Activated gamma-delta T cell treated with anti-CD3 and anti-CD28 coated beads, Interleukin-2, amount 50 U/mL, for 16 hours (primary cell): ENCODE results near the gene TANGO2.
A peak's percentile ranks its signal among the peaks of the same experiment; 100 is the strongest.

ENCODE experiments used
- DNase-seq: peaks from one replicate; pipeline ENCODE4 v3.0.0-alpha.2; 2020; ENCODE audit warnings: low read depth

Gene TANGO2

DNA sequence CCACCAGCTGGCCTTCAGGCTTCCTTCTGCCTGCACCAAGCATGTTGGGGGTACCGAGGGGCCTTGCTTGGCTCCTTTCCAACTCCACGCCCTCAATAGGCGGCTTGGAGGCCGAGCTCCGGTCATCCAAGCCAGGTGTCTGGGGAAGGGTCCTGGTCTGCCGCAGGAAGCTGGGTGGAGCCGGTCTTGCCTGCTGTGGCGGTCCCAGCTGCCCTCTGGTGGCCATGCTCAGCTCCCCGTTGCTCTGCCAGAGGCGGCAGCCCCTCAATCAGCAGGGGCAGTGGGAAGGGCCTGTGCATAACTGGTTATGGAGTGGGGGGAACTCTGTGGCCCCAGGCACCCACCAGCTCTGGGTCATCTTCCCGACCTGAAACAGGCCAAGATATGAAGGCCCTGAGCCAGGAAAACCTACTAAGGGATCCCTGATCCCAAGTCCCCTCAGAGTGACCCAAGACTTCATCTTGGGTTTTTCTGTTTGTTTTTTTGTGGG, 7.5 kb upstream of the TANGO2 start:
- peak; percentile 20 for DNase-seq

DNA sequence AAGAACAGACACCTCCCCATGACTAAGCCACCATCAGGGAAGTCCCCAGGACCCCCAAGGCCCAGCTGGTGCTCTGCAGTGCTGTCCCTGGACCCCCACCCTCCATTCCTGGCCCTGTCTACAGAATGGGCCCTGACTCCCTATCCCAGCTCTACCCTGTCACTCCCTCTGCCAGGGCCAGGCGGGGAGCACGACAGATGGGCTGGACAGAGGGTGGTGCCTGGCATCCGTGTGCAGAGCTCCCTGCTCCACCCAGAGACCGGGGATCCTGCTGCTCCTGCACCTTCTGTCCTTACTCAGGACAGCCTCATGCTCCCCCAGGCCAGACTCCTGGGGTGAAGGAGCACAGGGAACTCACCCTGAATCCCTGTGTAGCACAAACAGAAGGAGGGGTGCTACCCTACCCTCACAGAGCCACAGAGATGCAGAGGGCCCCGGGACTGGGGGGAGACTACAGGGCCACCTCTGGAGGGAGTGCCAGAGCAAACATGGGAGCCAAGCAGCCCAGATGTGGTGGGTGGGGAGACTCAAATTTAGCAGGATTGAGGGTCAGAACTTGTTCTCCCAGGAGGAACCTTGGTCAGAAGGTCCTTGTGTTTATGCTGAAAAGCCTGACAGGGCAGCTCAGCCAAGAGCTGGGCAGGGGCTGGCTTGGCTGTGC, 6.3 kb upstream of the TANGO2 start:
- no peak for DNase-seq

DNA sequence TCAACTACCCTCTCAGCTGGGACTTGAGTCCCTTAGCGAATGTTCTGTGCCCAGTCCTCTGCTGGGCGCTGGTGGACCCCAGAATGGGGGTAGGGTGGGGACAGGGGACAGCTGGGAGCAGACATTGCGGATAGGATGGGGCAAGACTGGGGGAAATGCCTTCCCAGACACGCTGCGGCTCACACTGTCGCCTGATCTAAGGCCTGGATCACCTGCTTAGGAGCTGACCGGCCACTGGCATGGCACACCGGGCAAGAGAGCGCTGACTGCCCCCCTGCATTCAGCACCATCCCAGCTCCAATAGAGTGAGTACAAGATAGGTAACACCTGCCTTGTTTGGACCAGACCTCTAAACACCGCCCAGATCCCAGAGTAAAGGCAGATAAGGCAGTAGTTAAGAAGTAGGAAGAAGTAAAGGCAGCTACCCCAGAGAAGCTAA, 5.7 kb upstream of the TANGO2 start:
- no peak for DNase-seq

DNA sequence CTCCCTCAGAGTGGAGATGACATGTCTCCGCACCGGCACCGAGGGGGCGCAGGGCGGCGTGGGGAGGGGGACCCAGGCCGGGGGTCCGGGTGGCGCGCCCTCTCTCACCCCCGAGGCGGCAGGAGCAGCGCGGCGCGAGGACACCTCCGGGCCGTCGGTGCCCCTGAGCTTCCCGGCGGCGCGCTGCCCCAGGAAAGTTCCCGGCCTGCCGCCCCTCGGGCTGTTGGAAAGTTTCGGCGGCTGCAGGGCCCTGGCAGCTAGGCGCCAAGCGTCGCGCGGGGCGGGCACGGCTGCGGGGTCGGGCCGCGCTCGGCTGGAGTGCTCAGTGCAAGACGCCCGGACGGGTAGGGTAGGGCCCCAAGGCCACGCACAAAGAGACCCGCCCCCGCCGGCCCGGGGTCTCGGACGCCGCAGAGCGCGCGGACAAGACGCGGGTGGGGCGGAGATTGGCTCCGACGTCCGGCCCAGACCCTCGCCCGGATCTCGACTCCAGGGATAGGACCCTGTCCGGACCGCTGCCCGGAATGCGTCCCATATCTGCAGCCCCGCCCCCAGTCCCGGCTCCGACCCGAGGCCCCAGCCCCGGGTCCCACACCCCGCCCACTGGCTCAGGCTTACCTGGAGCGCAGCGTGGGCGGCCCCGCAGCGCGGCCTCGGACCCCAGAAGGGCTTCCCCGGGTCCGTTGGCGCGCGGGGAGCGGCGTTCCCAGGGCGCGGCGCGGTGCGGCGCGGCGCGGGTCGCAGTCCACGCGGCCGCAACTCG, 4.8 kb upstream of the TANGO2 start:
- DNase-seq: no peak

DNA sequence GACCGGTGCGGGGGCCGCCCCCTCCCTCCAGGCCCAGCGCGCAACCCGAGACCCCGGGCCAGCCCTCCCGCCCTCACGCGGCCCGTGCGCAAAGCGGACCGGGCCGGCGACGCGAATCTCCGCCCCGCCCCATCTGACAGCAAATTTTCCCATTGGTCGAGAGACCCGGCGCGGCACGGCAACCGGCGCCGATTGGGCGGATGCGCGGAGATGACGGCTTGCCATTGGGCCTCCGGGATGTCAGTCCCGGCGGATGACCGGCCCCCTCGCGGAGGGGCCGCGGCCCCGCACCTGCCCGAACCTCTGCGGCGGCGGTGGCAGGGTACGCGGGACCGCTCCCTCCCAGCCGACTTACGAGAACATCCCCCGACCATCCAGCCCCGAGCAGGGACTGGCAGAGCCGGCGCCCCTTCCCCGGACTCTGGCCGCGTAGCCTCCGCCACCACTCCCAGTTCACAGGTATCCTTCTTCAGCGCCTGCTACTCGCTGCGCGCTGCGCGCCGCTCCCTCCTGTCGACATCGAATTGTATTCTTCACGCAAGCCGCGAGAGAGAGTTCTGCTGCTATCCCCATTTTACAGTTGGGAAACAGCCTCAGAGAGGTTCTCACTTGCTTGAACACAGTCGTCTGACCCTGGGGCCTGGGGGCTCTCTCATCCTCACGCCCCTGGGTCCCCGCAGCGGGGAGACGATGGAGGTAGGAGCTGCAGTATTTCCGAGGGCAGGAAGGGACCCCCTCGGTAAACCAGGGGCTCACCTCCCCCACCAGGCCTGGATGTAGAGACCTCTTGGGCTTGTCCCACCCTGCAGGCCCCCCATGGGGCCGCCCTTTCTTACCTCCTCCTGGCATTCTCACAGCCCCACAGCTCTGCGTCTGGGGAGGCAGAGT, 3.9 kb upstream of the TANGO2 start, which contains the start of gene ARVCF:
ARVCF (minus strand) TSS at position 90 of the 888 bp plus-strand sequence. CDS start 26,029 bp downstream, outside the sequence.
- DNase-seq: peak; percentile 86

DNA sequence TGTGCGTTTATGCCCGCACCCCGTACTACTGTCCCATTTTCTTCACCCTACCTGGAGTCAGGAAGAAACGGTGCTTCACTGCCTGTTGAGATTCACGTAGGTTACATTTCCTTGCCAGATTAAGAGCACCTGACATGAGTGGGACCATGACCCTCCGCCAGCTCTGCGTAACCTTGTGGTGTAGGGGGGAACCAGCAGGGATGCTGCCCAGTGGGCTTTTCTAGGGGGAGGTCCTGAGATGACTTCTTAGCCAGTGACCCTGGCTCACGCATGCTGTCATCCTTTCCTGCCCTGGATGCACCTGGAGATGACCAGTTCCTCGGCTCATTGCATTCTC, 3.3 kb upstream of the TANGO2 start:
- no peak for DNase-seq

DNA sequence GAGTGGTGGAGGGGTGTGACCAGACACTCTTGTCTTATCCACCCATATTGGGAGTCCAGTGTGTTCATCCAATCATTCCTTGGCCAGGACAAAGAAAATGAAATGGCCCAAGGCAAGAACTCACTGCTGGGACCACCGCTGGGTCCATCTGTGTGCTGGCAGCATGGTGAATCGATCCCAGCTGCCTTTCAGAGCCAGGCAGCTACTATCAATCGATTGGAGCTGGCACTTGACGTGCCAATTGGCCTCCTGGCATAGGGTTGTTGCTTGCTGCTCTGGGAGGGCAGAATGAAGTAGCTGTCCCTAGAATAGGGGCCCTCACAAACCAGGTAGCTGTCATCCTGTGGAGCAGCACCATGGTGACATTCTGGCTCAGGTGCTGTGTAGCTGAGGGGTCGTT, 2.9 kb upstream of the TANGO2 start:
- no peak for DNase-seq

DNA sequence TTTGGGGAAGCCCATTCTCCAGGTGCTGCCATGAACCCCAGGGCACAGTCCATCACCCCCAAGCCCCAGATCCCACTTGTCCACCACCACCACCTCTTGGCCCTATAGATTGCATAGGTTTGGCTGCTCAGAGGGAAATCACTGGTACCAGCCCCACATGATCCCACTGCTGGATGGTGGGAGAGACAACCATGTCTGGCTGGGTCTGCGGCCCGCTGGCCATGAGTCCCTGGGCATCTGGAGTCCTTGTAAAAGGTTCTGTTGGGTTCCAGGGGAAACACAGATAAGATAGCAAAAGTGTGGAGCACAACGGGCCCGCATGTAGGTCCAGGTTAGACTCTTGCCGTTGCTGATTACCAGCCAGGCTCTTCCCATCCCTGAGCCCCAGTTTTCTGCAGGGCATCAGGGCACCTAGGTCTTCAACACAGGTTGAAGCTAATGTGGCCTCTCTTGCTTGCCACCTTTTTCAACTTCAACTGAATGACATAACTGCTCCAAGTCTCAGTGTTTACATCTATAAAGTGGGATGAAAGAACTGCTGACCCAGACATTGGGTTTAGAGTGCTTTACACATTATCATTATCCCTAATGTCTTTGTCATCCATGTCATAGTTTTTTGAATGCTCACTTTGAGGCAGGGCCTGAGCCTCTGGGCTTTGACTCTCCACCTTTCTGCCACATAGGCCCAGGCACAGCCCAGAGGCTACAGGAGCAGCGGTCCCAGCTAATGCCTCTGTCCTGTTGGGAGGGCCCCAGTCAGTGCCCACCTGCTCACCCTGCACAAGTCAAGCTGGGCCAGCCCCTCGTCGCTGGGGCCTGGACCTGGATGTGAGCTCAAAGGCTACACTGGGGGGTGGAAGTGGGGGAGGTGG, 1.0 kb upstream of the TANGO2 start:
- DNase-seq: no peak

DNA sequence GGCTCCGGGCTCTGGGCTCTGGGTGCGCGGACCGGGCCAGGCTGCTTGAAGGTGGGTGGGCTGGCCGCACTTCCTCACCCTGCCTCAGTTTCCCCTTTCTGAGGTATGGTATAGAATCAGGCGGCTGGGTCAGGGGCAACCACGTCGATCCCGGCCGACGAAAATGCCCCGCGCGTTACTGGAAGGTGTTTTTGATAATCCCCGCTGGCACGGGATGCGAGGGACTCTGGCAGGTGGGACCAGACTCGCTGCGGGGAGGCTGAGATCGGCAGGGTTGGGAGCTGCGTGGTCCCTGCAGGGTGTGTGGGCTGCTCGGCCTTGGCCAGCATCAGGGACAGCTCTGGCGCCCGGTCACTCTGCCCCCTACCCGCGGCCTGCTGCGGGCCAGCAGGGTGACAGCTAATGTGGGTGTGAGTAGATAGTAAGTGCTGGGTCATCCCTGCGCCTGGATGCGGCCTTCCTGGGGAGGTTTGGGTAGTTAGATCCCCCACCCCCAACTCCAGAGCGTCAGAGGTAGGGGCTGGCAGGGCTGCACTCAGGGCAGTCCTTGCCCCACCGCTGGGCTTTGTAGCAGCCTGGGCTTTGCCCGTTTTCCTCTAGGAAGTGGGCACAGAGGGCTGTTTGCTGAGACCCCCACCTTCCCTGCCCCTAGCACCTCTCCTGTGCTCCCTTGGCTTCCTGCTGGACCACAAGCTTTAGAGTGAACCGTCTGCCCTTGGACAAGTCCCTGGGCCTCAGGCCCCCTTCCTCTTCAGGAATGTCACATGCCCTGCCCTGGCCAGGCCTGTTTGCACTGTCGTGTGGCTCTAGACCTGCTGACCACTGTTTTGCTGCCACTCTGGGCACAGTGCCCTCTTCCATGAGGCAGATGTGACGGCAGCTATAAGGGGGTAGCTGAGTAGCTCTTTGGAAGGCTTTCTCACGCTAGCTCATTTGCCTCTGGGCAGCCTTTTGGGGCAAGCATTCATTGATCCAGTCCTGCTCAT, 579 bp downstream of the TANGO2 start:
- no peak for DNase-seq

DNA sequence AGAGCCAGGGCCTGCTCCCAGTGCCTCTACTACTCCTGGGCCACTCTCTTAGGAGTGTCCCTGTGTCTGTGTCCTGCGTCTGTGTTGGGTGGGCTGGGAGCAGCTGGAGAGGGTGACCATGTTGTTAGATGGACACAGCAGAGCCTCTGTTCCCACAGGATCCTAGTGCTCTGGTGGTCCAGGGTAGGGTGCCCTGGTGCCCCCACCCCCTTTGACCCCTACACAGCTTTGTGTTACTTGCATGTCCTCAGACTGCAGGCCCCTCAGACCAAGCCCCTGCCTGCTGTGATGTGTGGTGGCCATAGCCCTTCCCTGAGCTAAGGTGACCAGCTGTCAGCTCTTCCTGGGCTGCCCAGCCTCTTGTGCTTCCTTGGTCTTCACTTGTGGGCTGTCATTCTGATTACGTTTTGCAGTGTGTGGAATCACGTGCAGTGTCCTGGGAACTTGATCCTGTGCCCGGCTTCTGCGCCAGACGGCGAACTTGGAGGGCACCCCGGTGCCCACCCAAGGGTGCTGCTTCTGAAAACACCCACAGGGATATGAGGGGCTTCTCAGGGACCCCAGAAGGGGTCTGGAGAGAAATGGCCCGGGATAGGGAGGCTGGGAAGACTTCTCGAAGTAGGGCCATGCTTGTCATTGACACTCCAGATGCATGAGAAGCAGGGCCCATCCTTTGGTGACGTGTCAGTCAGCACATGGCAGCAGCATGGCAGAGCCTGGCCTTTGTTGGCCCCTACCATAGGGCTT, 1.5 kb downstream of the TANGO2 start:
- no peak for DNase-seq

DNA sequence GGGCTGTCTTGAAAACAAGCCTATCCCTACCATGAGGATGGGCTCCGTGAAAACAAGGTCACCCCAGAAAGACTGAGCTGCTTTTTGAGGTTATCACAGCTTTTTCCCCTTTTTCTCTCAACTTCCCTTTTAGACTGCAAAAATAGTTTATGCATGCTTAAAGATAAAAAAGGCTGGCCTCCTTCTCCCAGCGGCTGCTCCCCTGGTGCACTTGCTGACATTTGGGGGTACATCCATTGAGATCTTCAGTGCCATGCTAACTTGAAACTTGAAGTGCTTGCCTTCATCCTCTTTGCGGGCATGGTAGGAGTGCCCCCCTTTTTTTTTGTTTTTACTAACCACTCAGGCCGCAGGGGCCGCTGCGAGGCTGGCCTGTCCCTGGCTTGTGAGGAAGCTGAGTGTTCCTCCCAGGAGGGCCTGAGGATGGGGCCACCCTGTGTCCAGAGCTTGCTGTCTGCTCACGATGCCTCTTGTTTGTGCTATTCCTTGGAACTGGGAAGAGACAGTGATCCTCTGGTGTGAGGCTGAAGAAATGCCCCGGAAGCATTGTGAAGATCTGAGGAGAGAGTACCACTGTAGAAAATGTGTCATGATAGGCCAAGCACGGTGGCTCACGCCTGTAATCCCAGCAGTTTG, 2.2 kb downstream of the TANGO2 start:
- DNase-seq: no peak

DNA sequence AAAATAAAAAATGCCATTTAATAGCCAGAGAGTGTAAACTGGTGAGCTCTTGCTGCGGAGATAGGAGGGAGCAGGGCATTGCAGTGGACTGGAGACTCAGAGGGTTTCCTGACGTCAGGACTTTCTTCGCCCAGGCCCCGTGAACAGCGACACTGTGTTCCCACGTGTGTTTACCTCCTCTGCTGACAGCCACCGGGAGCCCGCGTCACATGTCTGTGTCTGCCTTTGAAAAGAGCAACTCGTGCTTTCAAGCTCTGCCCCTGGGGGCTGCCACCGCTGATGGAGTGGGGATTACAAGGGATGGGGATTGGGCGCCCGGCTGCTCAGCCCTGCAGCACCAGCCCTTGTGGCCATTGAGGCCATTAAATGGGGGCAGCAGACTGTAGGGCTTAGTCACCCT, 3.3 kb downstream of the TANGO2 start:
- no peak for DNase-seq

DNA sequence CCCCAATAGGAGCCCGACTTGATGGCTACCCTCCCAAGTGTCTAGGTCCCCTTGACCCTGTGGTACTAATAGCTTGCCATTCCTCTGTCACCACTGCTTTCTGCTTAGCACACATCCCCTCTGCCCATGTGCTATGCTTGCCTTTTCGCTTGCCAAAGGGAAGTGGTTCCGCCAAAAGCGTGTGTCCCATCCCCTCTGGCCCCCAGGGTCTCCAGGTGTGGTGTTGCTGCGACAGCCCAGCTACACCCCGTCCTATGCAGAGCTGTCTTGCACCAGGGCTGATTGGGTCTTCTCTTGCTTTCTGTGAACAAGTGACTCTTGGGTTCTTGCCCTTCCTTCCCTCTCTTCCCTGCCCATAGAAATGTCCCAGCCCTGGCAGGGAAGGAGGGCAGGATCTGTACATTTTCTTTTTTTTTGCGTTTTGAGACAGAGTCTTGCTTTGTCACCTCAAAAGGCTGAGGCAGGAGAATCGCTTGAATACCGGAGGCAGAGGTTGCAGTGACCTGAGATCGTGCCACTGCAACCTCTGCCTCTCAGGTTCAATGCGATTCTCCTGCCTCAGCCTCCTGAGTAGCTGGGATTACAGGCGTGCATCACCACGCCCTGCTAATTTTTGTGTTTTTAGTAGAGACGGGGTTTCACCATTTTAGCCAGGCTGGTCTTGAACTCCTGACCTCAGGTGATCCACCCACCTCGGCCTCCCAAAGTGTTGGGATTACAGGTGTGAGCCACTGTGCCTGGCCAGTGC, 3.9 kb downstream of the TANGO2 start:
- DNase-seq: no peak

DNA sequence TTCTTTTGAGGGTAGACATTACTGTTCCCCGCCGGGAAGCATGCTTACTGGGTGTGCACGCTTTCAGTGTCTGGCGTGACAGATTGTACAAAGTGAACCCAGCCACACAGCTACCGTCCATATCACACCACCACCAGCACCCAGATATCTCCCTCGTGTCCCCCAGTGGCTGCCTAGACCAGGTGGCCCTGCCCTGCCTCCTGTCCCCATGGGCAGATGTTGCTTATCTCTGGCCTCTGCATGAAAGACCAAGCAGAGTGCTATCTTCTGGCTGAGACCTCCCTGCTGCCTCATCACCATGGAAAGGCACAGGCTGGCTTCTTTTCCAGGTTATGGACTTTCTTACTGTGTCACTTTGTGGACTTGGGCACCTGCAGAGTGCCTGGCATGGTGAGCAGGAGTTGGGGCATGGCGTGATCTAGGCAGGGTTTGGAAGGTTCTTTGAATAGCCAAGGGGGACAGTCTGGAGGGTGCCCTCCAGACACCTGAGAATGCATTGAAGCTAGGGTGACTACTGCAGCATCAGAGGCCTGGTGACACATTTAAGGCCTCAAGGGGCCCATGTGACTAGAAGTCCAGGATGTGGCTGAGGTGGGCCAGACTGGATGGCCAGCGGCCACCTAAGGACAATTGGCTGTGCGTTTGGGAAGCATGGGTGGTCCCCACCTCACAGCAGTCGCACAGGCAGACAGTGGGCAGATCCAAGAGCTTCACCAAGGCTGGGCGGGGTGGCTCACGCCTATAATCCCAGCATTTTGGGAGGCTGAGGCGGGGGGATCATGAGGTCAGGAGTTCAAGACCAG, 4.7 kb downstream of the TANGO2 start:
- DNase-seq: no peak

DNA sequence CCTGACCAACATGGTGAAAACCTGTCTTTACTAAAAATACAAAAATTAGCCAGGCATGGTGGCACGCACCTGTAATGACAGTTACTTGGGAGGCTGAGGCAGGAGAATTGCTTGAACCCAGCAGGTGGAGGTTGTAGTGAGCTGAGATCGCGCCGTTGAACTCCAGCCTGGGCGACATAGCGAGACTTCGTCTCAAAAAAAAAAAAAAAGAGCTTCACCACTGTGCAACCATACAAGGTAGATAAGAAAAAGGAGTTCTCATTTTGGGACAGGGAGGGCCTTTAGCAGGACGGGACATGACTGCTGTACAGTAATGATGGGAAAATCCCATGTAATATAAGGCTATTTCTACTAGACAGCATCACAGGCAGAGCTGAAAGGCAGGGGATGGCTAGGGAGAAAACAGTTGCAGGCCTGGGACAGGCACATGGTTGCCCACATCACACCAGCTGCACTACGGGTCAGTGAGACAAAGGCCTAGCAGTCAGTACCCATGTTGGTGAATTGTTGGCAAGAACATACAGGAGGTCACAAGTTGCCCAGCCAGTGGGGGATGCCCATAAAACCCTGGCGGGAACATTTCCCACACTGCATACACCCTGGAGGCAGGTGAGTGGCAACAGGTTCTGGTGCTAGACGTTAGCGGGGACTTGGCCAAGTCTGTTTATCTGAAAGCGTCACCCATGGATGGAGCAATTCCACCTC, 5.4 kb downstream of the TANGO2 start:
- no peak for DNase-seq

DNA sequence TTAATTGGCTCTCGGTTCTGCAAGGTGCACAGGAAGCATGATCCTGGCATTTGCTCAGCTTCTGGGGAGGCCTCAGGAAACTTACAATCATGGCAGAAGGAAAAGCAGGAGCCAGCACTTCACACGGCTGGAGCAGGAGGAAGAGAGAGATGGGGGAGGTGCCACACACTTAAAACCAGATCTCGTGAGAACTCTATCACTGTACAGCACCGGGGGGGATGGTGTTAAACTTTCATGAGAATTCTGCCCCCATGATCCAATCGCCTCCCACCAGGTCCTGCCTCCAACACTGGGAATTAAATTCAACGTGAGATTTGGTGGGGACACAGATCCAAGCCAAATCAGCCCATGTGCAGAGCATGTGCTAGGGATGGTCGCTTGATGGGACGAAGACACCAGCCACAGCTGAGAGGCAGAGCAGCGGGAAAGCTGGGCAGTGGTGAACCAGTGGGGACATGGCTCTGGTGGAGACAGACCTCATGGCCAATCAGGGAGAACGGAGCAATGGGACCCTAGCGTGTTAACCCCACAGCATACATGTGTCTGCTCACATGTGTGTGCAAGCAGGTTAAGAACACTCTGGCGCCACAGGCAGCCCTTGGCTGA, 6.2 kb downstream of the TANGO2 start:
- DNase-seq: no peak
